Kidney (tissue), 14 donors: ENCODE data around the gene ANKEF1. TPM values are rescaled to one million over a fixed set of nuclear protein-coding genes. Genes with fewer than 3 reads are reported as not detected.
"Not testable (repeated sequence)": the region's sequence is repeated elsewhere in the genome, so short reads cannot be mapped to it uniquely, and the experiment has no call there.

Experiments used
- DNase-seq, 5 donors: peaks; one replicate each; pipeline ENCODE4 v3.0.0-alpha.2; 2013 to 2020
- FAIRE-seq: peaks from 2 replicates; lab custom pipeline; 2012; peaks lifted over from hg19 to GRCh38; lab: Jason Lieb, UNC
- H3K27ac ChIP-seq, 2 donors: one replicate each; pipeline ENCODE4 v1.7.0; 2013; ENCODE audit warnings: low read depth in 2 of 2, low read length in 2 of 2, inconsistent platforms in 1 of 2
- H3K27me3 ChIP-seq: one replicate; pipeline ENCODE4 v1.7.1; 2013; ENCODE audit warnings: low read length, inconsistent platforms; ENCODE audit not compliant: control insufficient read depth, insufficient read depth
- H3K36me3 ChIP-seq, 3 donors: one replicate each; pipeline versions ENCODE4 v1.7.0 to v1.7.1; 2013; ENCODE audit warnings: low read length in 3 of 3, control low read depth in 1 of 3, inconsistent platforms in 1 of 3; ENCODE audit not compliant: insufficient read depth in 3 of 3, control insufficient read depth in 2 of 3
- H3K4me1 ChIP-seq, 3 donors: one replicate each; pipeline versions ENCODE4 v1.7.0 to v1.7.1; 2013; ENCODE audit warnings: low read length in 3 of 3, inconsistent platforms in 1 of 3, low read depth in 1 of 3; ENCODE audit not compliant: control insufficient read depth in 2 of 3, insufficient read depth in 2 of 3
- H3K4me3 ChIP-seq, 3 donors: one replicate each; pipeline versions ENCODE4 v1.7.0 to v1.8.1; 2013; ENCODE audit warnings: low read length in 3 of 3, control low read depth in 1 of 3, inconsistent platforms in 1 of 3
- H3K9ac ChIP-seq, 3 donors: one replicate each; pipeline versions ENCODE4 v1.7.0 to v1.7.1; 2013; ENCODE audit warnings: low read length in 3 of 3, control low read depth in 1 of 3, inconsistent platforms in 1 of 3
- H3K9me3 ChIP-seq, 3 donors: one replicate each; pipeline versions ENCODE4 v1.7.0 to v1.7.1; 2013; ENCODE audit warnings: low read length in 3 of 3, control low read depth in 1 of 3, inconsistent platforms in 1 of 3; ENCODE audit not compliant: control insufficient read depth in 2 of 3, insufficient read depth in 1 of 3
- CTCF ChIP-seq: IDR thresholded peaks from 3 replicates; pipeline ENCODE4 v1.5.1; 2012; ENCODE audit warnings: mild to moderate bottlenecking, moderate library complexity, borderline replicate concordance; ENCODE audit not compliant: insufficient read depth; ENCODE audit errors: extremely low read depth
- intact Hi-C: fragments of 100-400 bp; cut with DNase I; formaldehyde crosslinking; loops from one replicate; pipeline ENCODE4 v1.11.1; 2022
- polyA plus RNA-seq: library from polyadenylated mRNA; stranded (reverse); fragments of 350-450 nt; fragmentation: Illumina TruSeq; extraction: RNeasy Lipid Tissue Mini Kit (QIAGEN cat#74804); gene quantifications from one replicate; pipeline ENCODE4 v1.2.3, GENCODE V29; 2014; ENCODE audit warnings: low read depth, low replicate concordance; ENCODE audit not compliant: insufficient read depth
- total RNA-seq: library from RNA; stranded (reverse); fragmentation: NEBNext Ultra II Directional; extraction: Animal tissue kit (Norgen Biotek cat#: 25700); gene quantifications from one replicate; pipeline ENCODE4 v1.2.1, GENCODE V29; 2021
- donor health status: control.
- donor health status: control.
- donor health status: control.
- donor health status: control.
- donor health status: control.
- donor health status: DM: yes; HTN: yes; CAD: no.
- donor health status: Normal renal cell carcinoma (clear cell type).

Gene ANKEF1
- total and polyA plus RNA-seq, 2 donors from 2014 or later: 1.9 to 6.6 TPM

DNA sequence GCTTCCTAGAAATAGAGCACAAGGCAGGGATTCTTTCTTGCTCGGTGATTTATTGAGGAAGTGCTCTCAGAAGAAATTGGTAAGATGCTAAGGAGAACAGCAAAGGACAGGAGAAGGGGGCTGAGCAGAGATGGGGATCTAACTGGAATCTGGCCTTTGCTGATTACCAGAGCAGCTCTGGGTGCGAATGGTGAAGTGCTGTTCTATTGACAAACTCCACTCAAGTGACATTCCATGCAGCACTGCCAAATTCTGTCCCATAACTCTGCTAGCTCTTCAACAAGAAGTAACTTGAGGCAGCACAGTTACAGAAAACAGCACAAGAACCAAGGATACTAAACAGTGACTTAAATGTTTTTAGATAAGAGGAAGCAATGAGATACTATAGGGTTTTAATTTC, 13.8 kb upstream of the ANKEF1 start:
- no peak for TF ChIP-seq CTCF
- intact Hi-C loops: no loop called here
- Histone ChIP-seq H3K4me1 (no peaks in the 10 kb centered on the region), H3K36me3 (no peaks in the 10 kb centered on the region), H3K27ac (no peak overlapping the region), H3K27me3 (no peaks in the 10 kb centered on the region), H3K4me3 (no peak overlapping the region), H3K9ac (no peak overlapping the region), H3K9me3 (peaks cover 0 to 2% (median 0%) of the 10 kb centered on the region in 3 donors)
- DNase-seq: no peak
- no peak for FAIRE-seq

GRCh38 chr20:10022625-10023024, 12.2 kb upstream of the ANKEF1 start:
- no peak overlapping the region for H3K27ac ChIP-seq
- intact Hi-C loops: no loop called here
- H3K4me1 ChIP-seq: no peaks in the 10 kb centered on the region
- no peak for TF ChIP-seq CTCF
- FAIRE-seq (no peak), DNase-seq (no peak)
- peaks cover 0 to 6% (median 2%) of the 10 kb centered on the region in 3 donors for H3K9me3 ChIP-seq
- H3K4me3 ChIP-seq: no peak overlapping the region
- H3K36me3 ChIP-seq: no peaks in the 10 kb centered on the region
- no peaks in the 10 kb centered on the region for H3K27me3 ChIP-seq
- no peak overlapping the region for H3K9ac ChIP-seq

DNA sequence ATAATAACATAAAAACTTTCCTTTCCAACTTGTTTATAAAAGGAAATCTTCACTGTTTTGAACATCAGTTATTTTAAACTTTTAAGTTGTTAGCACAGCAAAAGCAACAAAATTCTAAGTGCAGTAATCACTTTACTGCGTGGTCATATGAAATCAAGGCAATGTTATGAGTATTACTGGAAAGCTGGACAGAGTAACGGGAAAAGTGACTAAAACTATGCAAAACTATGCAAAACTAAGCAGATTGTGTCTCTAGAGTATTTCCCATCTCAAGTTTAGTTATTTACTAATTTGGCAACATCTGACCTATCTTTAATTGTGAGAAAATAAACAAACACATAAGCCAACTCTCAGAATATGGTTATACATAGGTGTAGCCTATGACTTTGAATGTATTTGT, 10.9 kb upstream of the ANKEF1 start:
- no peak for TF ChIP-seq CTCF
- Histone ChIP-seq H3K27me3 (no peaks in the 10 kb centered on the region), H3K4me3 (no peak overlapping the region), H3K36me3 (no peaks in the 10 kb centered on the region), H3K9ac (no peak overlapping the region), H3K27ac (no peak overlapping the region), H3K9me3 (peaks cover 0 to 6% (median 2%) of the 10 kb centered on the region in 3 donors), H3K4me1 (no peaks in the 10 kb centered on the region)
- intact Hi-C loops: no loop called here
- DNase-seq (no peak), FAIRE-seq (no peak)

- FAIRE-seq, H3K4me1 ChIP-seq, H3K9me3 ChIP-seq, H3K27me3 ChIP-seq, H3K27ac ChIP-seq, H3K9ac ChIP-seq, H3K4me3 ChIP-seq, H3K36me3 ChIP-seq, DNase-seq, intact Hi-C loops: not testable (repeated sequence)
Observed at GRCh38 chr20:10031451-10032215, 3.2 kb upstream of the ANKEF1 start.

DNA sequence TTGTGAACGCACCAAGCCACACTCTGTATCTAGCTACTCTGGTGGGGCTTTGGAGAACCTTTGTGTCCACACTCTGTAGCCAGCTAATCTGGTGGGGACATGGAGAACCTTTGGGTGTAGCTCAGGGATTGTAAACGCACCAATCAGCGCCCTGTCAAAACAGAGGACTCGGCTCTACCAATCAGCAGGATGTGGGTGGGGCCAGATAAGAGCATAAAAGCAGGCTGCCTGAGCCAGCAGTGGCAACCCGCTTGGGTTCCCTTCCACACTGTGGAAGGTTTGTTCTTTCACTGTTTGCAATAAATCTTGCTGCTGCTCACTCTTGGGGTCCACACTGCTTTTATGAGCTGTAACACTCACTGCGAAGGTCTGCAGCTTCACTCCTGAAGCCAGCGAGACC, 2.5 kb upstream of the ANKEF1 start:
- H3K9ac ChIP-seq, H3K9me3 ChIP-seq, FAIRE-seq, intact Hi-C loops, H3K4me3 ChIP-seq, DNase-seq, H3K4me1 ChIP-seq, H3K27me3 ChIP-seq, H3K27ac ChIP-seq, H3K36me3 ChIP-seq: not testable (repeated sequence)
